Loucy (cell line): ENCODE results near the gene MAB21L3.

ENCODE experiments used
- H2AFZ ChIP-seq: fragments of 200-600 bp; sonication (generic); 2 replicates; pipeline ENCODE4 v1.6.0; 2016; ENCODE audit warnings: antibody characterized with exemption, mild to moderate bottlenecking, low read length, moderate library complexity
- H3F3A ChIP-seq: fragments of 200-600 bp; 2 replicates; pipeline ENCODE4 v1.6.0; 2016; ENCODE audit warnings: antibody characterized with exemption, low read depth, mild to moderate bottlenecking
- H3K27me3 ChIP-seq: fragments of 200-600 bp; sonication (generic); 2 replicates; pipeline ENCODE4 v1.6.1; 2014; ENCODE audit warnings: low read length, mild to moderate bottlenecking; ENCODE audit not compliant: insufficient read depth, poor library complexity, severe bottlenecking
- H3K36me3 ChIP-seq: fragments of 200-600 bp; sonication (generic); 2 replicates; pipeline ENCODE4 v1.6.1; 2016; ENCODE audit warnings: low read length; ENCODE audit not compliant: insufficient read depth
- H3K4me1 ChIP-seq: fragments of 200-600 bp; sonication (generic); 2 replicates; pipeline ENCODE4 v1.5.1; 2014; ENCODE audit warnings: low read length, mild to moderate bottlenecking; ENCODE audit not compliant: insufficient read depth, poor library complexity, severe bottlenecking
- H3K4me2 ChIP-seq: fragments of 200-600 bp; sonication (generic); 2 replicates; pipeline ENCODE4 v1.6.0; 2014; ENCODE audit warnings: antibody characterized with exemption, low read length, low read depth, mild to moderate bottlenecking; ENCODE audit not compliant: poor library complexity, severe bottlenecking
- H3K4me3 ChIP-seq: fragments of 200-600 bp; sonication (generic); 2 replicates; pipeline ENCODE4 v1.5.1; 2014; ENCODE audit warnings: low read length, mild to moderate bottlenecking, mixed read lengths; ENCODE audit not compliant: poor library complexity, severe bottlenecking
- H3K79me2 ChIP-seq: fragments of 200-600 bp; sonication (generic); 2 replicates; pipeline ENCODE4 v1.6.1; 2014; ENCODE audit warnings: low read length; ENCODE audit not compliant: insufficient read depth
- H3K9ac ChIP-seq: fragments of 200-600 bp; sonication (generic); 2 replicates; pipeline ENCODE4 v1.6.0; 2014; ENCODE audit warnings: mild to moderate bottlenecking, low read depth, low read length, moderate library complexity; ENCODE audit not compliant: poor library complexity, severe bottlenecking
- H3K9me2 ChIP-seq: fragments of 200-600 bp; sonication (generic); replicated peaks from 2 replicates; pipeline ENCODE4 v1.6.1; 2016; ENCODE audit warnings: low read depth, low read length, mixed read lengths
- H3K9me3 ChIP-seq: fragments of 200-600 bp; sonication (generic); 2 replicates; pipeline ENCODE4 v1.6.1; 2014; ENCODE audit warnings: mild to moderate bottlenecking, antibody characterized with exemption, low read length, low read depth; ENCODE audit not compliant: insufficient read depth
- H4K20me1 ChIP-seq: fragments of 200-600 bp; sonication (generic); 2 replicates; pipeline ENCODE4 v1.6.0; 2014; ENCODE audit warnings: antibody characterized with exemption, low read length, mild to moderate bottlenecking; ENCODE audit not compliant: insufficient read depth, poor library complexity, severe bottlenecking
- CTCF ChIP-seq: fragments of 200-600 bp; sonication (generic); conservative IDR thresholded peaks from 2 replicates; pipeline ENCODE4 v1.5.1; 2014; ENCODE audit warnings: mild to moderate bottlenecking, antibody characterized with exemption, low read length
- EZH2phosphoT487 ChIP-seq: fragments of 200-600 bp; IDR thresholded peaks from 2 replicates; pipeline ENCODE4 v1.6.1; 2018; ENCODE audit warnings: antibody characterized with exemption, mild to moderate bottlenecking, moderate library complexity, borderline replicate concordance

MAB21L3 gene

GRCh38 chr1:116164150-116164549, 53.0 kb downstream of the MAB21L3 start:
- no peaks in the 10 kb centered on the region for H3K9me2 ChIP-seq
- no peaks in the 10 kb centered on the region for H3K79me2 ChIP-seq
- H3K4me3 ChIP-seq = no peak overlapping the region
- H3K4me2 ChIP-seq = no peak overlapping the region
- H3K9ac ChIP-seq = no peak overlapping the region
- no peaks in the 10 kb centered on the region for H3F3A ChIP-seq
- H3K4me1 ChIP-seq = peaks cover 28% of the 10 kb centered on the region
- TF ChIP-seq EZH2phosphoT487 (no peak), CTCF (no peak)
- no peaks in the 10 kb centered on the region for H3K27me3 ChIP-seq
- no peak overlapping the region; the same call in 1 of the 2 replicates for H2AFZ ChIP-seq
- H4K20me1 ChIP-seq = no peaks in the 10 kb centered on the region
- no peaks in the 10 kb centered on the region for H3K36me3 ChIP-seq
- no peaks in the 10 kb centered on the region for H3K9me3 ChIP-seq

GRCh38 chr1:116164604-116165368, 53.6 kb downstream of the MAB21L3 start:
- Histone ChIP-seq H3K4me3 (no peak overlapping the region), H3K9me2 (no peaks in the 10 kb centered on the region), H4K20me1 (no peaks in the 10 kb centered on the region), H3K36me3 (no peaks in the 10 kb centered on the region), H3K9ac (no peak overlapping the region), H2AFZ (no peak overlapping the region), H3K79me2 (no peaks in the 10 kb centered on the region), H3K4me1 (peaks cover 35% of the 10 kb centered on the region), H3F3A (no peaks in the 10 kb centered on the region), H3K4me2 (no peak overlapping the region), H3K27me3 (no peaks in the 10 kb centered on the region), H3K9me3 (no peaks in the 10 kb centered on the region)
- TF ChIP-seq EZH2phosphoT487 (no peak), CTCF (no peak)

GRCh38 chr1:116165572-116165971, 54.4 kb downstream of the MAB21L3 start:
- Histone ChIP-seq H3K27me3 (no peaks in the 10 kb centered on the region), H3F3A (no peaks in the 10 kb centered on the region), H3K79me2 (no peaks in the 10 kb centered on the region), H3K9ac (no peak overlapping the region), H4K20me1 (no peaks in the 10 kb centered on the region), H3K36me3 (no peaks in the 10 kb centered on the region), H2AFZ (no peak overlapping the region), H3K4me3 (no peak overlapping the region), H3K9me2 (no peaks in the 10 kb centered on the region), H3K4me2 (no peak overlapping the region), H3K9me3 (no peaks in the 10 kb centered on the region), H3K4me1 (peaks cover 35% of the 10 kb centered on the region)
- TF ChIP-seq CTCF = no peak
- TF ChIP-seq EZH2phosphoT487 = no peak
